Effector CD4-positive, alpha-beta T cell (primary cell): ENCODE measurements around the gene SBK2. TPM values are rescaled to one million over a fixed set of nuclear protein-coding genes. Genes with fewer than 3 reads are reported as not detected.
"Not testable (repeated sequence)": the region's sequence is repeated elsewhere in the genome, so short reads cannot be mapped to it uniquely, and the experiment has no call there.

Experiments used
- DNase-seq: peaks from one replicate; pipeline ENCODE4 v3.0.0-alpha.2; 2020
- total RNA-seq: gene quantifications from one replicate; lab custom pipeline; 2026; lab: John Stamatoyannopoulos, UW

Gene SBK2, protein sequence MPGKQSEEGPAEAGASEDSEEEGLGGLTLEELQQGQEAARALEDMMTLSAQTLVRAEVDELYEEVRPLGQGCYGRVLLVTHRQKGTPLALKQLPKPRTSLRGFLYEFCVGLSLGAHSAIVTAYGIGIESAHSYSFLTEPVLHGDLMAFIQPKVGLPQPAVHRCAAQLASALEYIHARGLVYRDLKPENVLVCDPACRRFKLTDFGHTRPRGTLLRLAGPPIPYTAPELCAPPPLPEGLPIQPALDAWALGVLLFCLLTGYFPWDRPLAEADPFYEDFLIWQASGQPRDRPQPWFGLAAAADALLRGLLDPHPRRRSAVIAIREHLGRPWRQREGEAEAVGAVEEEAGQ
- total RNA-seq, result not detected

DNA sequence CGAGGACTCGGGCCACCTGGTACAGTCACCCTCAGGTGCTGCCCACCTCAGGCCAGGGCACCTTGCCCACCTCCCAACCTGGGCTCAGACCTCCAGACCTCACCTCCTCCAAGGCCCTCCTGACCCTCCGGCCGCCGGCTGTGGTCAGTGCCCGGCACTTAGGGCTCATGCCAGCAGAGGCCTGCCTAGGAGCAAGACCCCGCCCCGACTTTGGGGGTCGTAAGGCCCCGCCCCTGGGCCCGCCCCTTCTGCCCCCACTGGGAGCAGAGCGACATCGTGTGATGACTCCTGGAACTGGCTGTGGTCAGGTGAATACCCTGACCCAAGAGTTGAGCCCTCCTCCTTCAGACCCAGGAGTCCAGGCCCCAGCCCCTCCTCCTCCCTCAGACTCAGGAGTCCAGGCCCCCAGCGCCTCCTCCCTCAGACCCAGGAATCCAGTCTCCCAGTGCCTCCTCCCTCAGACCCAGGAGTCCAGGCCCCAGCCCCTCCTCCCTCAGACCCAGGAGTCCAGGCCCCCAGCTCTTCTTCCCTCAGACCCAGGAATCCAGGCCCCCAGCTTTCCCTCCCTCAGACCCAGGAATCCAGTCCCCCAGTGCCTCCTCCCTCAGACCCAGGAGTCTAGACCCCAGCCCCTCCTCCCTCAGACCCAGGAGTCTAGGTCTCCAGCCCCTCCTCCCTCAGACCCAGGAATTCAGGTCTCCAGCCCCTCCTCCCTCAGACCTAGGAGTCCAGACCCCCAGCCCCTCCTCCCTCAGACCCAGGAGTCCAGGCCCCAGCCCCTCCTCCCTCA, at the start of gene SBK2:
Gene SBK2 (minus strand): TSS at position 183 of the 790 bp plus-strand sequence. CDS start 839 bp downstream, outside the sequence.
- no peak for DNase-seq

DNA sequence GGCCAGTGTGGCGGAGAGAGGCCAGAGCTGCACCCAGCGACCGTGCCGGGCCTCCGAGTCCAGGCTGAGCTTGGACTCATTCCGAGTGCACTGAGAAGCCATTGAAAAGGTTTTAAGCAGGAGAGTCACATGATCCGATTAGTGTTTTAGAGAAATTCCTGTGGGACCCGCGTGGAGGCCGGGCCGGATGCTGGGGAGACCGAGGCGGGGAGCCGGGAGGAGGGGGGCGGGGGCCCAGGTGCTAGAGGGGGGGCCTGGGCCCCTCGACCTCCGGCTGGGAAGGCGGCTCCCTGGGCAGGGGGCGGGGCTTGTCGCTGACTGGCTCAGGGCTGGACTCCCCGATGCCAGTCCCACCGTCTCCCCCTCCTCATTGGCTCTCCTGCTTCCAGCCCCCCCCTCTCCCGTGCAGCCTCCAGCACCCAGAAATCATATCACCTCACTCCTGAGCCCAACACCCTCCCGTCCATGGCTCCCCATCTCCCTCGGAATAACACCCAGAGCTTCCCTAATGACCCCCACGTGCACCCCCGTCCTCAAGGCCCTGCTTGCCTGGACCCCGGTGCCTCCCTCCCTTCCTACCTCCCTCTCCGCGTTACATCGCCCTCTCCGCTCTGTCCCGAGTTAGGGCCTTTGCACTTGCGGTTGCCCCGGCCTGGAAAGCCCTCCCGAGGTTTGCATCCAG, 48.9 kb upstream of the SBK2 start:
- DNase-seq, result no peak

DNA sequence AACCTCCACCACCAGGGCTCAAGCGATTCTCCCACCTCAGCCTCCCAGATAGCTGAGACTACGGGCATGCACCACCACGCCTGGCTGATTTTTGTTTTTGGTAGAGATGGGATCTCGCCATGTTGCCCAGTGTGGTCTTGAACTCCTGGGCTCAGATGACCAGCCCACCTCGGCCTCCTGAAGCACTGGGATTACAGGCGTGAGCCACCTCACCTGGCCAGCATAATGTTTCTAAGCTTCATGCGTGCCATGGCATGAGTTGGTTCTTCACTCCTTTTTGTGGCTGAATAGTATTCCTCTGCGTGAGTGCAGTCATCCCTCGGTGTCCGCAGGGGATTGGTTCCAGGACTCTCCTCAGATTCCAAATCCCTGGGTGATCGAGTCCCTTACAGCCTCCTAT, 47.9 kb upstream of the SBK2 start:
- DNase-seq, result no peak

DNA sequence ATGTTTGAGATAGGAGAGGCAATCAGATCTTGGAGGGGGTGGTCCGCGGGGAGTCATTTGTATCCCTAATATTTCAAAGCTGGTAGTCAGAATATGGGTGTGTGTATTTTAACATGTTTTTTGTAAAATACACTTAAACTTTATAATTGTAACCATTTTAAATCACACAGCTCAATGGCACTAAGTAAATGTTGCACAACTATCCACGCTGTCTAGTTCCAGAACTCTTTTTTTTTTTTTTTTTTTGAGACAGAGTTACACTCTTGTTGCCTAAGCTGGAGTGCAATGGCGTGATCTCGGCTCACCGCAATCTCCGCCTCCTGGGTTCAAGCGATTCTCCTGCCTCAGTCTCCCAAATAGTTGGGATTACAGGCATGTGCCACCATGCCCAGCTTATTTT, 47.0 kb upstream of the SBK2 start:
- not testable (repeated sequence) for DNase-seq

DNA sequence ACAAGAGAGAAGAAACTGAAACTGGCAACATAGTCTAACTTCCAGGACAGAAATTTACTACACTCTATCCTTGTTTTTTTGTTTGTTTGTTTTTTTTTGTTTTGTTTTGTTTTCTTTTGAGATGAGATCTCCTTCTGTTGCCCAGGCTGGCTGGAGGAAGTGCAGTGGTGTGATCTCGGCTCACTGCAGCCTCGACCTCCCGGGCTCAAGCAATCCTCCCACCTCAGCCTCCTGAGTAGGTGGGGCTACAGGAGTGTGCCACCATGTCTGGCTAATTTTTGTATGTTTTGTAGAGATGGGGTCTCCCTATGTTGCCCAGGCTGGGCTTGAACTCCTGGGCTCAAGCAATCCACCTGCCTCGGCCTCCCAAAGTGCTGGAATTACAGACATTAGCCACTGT, 45.4 kb upstream of the SBK2 start:
- not testable (repeated sequence) for DNase-seq

DNA sequence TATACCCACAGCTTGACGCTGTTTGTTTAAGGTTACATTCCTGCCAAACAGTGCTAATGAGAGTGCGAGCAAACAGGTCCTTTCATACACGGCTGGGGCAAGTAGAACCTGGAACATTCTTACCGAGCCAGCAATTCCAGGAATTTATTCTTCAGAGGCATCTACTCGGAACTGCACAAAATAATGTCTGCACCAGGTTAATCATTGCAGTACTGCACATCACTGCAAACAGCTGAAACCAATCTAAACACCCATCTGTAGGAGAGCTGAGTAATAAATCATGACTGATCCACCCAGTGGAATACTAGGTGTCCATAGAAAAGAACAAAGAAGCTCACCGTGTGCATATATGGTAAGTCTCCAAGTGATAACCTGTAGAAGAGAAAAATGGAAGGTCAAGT, 44.9 kb upstream of the SBK2 start:
- DNase-seq, result no peak

DNA sequence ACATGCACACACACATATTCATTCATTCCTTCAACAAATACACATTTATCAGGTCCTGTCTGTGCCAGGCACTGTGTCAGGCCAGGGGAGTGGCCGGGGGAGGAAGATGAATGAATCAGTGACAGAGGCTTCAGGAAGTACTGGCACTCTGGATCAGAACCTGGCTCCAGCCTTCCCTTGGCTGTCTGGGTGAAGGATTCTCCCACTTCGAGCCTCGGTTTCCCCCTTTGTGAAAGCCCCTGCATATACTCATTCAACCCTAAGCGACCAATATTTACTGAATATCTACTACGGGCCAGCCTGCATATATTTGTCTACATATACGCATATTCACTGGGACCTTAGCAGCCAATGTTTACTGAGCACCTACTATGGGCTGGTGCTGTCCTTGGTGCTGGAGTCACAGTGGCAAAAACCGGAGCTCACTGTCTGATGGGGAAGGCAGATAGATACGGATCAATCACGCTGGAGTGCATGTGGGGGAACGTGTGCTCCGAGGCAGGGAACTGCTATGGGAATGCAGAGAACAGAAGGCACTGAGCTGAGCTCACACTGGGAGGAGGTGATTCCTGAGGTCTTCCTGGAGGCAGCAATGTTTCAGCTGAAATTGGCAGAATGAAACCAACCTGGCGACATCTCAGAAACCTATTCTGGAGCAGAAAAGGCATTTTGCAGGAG, 44.4 kb upstream of the SBK2 start:
- no peak for DNase-seq

DNA sequence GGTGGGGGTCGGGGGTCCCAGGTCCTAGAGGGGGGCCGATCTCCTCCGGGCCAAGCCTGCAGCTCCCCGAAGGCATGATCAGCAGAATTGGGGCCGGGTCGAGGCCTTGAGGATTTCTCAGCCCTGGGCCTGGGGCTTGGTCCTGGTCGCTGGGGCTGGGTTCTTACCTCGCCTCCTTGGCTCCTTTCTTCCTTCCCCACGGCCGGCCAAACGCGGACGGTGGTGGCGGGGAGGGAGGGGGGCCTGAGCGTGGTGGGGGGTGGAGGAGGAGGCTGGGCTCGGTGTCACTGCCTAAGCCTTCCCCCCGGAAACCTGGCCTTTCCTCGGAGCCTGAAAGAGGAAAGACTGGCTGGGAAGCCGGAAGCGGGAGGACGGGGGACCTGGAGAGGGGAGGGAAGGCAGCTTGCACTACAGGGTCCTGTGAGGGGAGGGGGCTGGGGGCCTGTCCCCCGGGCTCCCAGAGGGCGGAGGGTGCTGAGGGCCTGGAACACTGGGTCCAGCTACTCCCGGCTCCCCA, 43.8 kb upstream of the SBK2 start, which contains the start of gene ZNF579:
Gene ZNF579 (minus strand): TSS at position 221 of the 517 bp plus-strand sequence. CDS start 1,209 bp downstream, outside the sequence.
- DNase-seq, result peak; percentile 59

DNA sequence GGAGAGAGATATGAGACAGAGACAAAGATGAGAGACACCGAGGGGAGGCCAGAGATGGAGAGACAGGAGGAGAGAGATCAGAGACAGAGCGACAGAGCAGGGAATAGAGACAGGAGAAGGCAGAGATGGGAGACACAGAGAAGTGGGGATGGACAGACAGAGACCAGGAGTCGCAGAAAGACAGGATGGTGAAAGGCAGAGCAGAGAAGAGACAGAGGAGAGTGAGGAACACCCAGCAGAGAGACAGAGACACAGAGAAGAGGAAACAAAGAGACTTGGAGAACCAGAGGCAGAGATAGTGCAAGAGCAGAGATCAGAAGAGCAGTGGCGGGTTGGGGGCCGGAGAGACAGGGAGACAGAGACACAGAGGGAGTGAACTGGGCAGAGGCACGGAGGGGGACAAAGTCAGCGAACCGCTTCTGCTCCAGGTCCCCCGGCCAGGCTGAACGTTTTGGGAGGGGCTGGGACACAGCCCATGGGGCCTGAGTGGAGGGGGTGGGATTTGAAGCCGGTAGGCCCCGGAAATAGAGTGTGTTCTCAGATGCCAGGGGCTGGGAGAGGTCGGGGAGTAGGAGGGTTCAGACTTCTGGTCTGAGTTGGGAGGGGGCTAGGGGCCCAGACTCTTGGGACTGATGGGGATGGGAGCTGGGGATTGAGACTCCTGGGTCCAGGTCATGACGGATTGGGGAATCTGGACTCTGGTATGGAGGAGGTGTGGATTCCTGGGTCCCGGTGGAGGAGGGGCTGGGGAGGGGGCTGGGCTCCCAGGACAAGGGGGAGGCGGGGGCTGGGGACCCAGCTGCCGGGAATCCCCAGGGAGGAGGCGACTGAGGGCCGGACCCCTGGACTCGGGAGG, 43.1 kb upstream of the SBK2 start:
- no peak for DNase-seq

DNA sequence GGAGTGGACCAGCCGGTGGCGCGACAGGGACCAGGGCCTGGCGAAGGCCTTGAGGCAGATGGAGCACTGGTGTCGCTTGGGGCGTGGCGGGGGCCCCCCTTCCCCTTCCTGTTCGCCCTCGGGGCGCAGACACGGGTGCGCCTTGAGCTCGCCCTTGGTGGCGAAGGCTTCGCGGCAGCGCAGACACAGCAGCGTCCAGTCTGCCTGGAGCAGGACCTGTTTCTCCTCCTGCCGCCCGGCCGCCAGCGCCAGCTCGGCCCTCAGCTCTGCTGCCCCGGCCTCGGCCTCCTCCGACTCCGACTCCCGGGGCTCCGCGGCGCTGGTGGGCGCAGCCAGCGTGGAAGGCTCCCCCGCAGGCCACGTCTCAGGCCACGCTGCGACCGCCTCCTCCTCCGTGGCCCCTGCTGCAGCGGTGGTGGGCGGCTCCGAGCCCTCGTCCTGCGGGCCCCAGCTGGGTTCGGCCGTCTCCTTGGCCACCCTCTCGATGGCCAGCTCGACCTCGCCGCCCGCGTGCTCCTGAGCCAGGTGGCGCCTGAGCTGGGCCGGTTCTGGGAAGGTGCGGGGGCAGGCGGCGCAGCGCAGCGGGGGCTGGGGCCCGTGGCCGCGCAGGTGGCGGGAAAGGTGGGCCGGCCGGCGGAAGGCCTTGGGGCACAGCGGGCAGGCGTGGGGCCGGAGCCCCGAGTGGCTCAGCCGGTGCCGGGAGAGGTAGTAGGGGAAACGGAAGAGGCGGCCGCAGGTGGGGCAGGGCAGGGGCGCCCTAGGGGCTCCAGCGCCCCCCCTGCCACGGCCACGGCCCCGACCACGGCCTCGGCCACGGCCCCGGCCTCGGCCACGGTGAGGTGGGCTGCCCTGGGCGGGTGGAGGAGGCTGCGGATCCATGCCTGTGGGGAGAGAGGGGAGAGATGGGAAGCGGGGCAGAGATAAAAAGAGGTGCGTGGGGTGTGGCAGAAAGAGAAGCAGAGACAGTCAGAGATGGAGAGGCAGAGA, 42.1 kb upstream of the SBK2 start:
- no peak for DNase-seq

DNA sequence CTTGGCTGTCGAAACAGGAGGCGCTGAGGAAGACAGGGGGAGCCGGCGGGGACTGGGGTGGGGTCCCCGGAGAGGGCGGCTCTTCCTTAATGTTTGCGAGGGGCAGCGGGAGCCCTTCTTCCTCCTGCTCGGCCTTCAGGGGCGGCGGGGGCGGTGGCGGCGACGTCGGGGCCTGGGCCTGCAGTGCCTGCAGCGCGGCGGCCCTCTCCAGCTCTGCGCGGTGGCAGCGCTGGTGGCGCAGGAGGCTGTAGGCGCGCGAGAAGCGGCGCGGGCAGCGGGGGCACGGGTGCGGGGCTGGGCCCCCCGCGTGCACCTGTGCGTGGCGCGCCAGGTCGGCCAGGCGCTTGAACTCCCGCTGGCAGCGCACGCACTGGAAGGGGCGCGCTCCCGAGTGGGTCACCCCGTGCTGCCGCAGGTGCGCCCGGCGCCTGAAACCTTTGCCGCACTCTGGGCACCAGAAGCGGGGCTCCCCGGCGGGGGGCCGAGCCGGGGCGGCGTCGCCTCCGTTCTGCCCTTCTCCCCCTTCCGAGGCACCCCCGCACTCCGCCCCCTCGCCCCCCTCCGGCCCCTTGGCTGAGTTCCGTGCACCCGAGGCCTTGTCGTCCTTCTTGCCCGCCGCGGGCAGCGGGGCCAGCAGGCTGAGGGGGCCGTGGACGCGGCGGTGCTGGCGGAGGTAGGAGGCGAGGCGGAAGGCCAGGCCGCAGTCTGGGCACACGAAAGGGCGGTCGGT, 41.3 kb upstream of the SBK2 start:
- DNase-seq, result no peak

DNA sequence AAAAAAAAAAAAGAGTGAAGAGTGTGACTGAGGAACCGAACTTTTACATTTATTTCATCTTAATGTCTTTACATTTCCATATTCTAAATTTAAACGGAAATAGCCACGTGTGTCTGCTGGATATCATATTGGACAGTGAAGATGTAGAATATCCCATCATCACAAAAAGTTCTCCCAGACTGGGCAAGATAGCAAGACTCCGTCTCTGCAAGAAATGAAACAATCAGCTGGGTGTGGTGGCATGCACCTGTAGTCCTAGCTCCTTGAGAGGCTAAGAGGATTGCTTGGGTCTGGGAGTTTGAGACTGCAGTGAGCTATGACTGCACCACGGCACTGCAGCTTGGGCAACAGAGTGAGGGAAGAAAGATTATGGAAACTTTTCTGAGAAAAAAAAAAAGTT, 39.8 kb upstream of the SBK2 start:
- DNase-seq, result no peak

DNA sequence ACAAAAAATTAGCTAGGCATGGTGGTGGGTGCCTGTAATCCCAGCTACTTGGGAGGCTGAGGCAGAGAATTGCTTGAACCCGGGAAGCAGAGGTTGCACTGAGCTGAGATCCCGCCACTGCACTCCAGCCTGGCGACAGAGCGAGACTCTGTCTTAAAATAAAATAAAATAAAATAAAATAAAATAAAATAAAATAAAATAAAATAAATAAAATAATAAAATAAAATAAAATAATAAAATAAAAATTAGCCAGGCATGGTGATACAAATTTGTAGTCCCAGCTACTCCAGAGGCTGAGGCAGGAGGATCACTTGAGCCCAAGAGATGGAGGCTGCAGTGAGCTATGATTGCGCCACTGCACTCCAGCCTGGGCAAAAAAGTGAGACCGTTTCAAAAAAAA, 37.0 kb upstream of the SBK2 start:
- DNase-seq, result not testable (repeated sequence)

DNA sequence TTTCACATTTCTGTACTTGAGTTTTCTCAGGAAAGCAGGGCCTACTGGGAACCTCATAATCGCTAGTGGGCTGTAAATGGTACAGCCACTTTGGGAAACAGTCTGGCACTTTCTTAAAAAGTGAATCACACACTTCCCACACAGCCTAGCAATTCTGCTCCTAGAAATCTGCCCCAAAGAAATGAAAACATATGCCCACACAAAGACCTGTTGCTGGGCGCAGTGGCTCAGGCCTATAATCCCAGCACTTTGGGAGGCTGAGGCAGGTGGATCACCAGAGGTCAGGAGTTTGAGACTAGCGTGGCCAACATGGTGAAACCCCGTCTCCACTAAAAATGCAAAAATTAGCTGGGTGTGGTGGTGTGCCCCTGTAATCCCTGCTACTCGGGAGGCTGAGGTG, 32.5 kb upstream of the SBK2 start:
- not testable (repeated sequence) for DNase-seq

DNA sequence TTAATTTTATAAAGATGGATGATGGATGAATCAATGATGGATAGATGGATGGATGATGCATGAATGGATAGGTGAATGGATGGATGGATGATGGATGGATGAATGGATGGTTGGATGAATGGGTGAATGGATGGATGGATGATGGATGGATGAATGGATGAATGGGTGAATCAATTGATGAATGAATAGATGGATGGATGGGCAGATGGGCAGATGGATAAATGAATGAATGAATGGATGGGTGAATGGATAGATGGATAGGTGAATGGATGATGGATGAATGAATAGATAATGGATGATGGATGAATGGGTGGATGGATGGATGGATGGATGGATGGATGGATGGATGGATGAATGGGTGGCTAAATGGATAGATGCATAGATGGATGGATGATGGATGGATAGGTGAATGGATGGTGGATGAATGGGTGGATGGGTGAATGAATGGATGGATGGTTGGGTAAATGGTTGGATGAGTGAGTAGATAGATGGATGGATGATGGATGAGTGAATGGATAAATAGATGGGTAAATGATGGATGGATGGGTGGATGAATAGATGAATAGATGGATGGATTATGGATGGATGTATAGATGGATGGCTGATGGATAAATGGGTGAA, 30.9 kb upstream of the SBK2 start:
- DNase-seq, result no peak

DNA sequence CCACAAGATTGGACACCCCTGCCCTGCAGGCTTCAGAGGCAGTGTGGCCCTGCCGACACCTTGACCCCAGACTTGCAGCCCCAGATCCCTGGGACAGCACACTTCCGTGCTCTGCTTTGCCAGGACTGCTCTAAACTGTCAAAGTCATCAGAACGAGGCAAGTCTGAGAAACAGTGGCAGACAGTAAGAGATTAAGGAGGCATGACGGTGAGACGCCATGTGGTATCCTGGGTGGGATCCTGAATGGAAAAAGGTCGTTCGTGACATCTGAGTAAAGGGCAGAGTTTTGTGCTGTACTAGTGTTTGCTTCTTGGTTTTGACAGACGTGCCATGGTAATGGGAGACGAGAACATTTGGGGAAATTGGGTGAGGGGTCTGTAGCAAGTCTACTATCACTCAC, 29.9 kb upstream of the SBK2 start:
- DNase-seq, result no peak

DNA sequence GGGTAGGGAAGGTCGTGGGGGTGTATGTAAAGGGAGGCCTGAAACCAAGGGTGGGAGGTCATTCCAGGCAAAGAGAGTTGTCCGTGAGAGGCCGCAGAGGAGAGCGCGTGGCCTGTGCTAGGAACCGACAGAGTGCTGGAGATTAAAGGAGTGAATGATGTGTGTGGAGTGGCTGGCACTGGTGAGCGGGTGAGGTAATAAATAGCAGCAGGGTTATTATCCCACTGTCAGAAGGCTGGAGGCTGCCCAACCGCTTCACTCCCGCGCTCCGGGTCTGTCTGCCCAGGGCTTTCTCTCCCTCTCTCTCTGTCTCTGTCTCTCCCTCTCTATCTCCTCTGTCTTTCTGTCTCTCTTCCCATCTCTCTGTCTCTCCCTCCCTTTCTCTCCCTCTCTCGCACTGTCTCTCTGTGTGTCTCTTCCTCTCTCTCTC, 26.3 kb upstream of the SBK2 start:
- DNase-seq, result no peak

DNA sequence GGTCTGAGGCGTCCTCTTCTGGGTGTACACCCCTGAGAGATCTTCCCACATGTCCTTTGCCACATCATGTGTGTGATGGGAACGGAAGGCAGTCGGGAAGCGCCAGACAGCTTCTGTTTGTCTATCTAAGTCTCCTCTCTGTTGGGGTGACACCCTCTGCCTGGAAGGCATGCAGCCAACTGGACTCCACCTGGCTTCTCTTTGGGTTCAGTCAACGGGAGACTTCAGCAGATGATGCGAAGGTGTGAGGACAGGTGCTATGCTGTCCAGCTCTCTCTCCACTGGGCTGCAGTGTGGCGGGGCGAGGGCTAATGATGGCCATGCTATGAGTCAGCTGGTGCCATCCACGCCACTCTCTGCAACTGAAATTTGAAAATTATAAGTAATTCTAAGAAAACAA, 22.8 kb upstream of the SBK2 start:
- DNase-seq, result no peak

DNA sequence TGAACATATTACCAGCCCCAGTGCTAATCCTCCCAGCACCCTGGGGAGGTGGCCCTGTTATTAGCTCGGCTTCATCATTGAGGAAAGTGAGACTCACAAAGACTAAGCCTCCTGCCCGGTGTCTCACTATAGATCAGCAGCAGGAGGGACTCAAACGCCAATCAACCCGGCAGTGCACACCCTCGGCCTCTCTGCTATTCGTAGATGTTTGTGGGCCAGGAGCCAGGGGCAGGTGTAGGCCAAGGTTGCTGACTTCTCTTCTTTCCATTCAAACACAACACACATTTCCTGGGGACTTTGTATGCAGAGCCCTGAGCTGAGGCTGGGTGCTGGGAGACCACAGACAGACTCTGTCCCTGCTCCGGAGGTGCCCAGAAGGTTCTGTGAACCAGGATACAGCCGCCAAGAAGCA, 17.8 kb upstream of the SBK2 start:
- DNase-seq, result no peak
